GM23338 (cell line): ENCODE measurements around the gene DNAL4. TPM values are rescaled to one million over a fixed set of nuclear protein-coding genes. Genes with fewer than 3 reads are reported as not detected.

Source experiments
- ATAC-seq: fragments of 200-7000 bp; cut with Tn5 transposase; 3 replicates; pipeline ENCODE4 v1.9.1; 2020
- DNase-seq: peaks from one replicate; pipeline ENCODE4 v3.0.0-alpha.2; 2015; ENCODE audit warnings: low spot score
- H2AFZ ChIP-seq: fragments of 200-600 bp; sonication (generic); 2 replicates; pipeline ENCODE4 v1.8.0; 2016; ENCODE audit warnings: antibody characterized with exemption, mild to moderate bottlenecking, moderate library complexity
- H3F3A ChIP-seq: fragments of 200-600 bp; sonication (generic); replicated peaks from 2 replicates; pipeline ENCODE4 v1.8.0; 2017; ENCODE audit warnings: antibody characterized with exemption, mixed run types, low read depth
- H3K27ac ChIP-seq: fragments of 200-600 bp; sonication (generic); 2 replicates; pipeline ENCODE4 v1.6.1; 2016; ENCODE audit warnings: low read depth
- H3K27me3 ChIP-seq: fragments of 200-600 bp; sonication (generic); 2 replicates; pipeline ENCODE4 v1.8.0; 2016; ENCODE audit warnings: mild to moderate bottlenecking, mixed run types, moderate library complexity; ENCODE audit not compliant: insufficient read depth
- H3K36me3 ChIP-seq: fragments of 200-600 bp; sonication (generic); 2 replicates; pipeline ENCODE4 v1.8.0; 2016; ENCODE audit warnings: mild to moderate bottlenecking; ENCODE audit not compliant: insufficient read depth
- H3K4me1 ChIP-seq: fragments of 200-600 bp; sonication (generic); 2 replicates; pipeline ENCODE4 v1.8.0; 2016; ENCODE audit warnings: mild to moderate bottlenecking, moderate library complexity; ENCODE audit not compliant: insufficient read depth
- H3K4me2 ChIP-seq: fragments of 200-600 bp; sonication (generic); 2 replicates; pipeline ENCODE4 v1.7.1; 2017; ENCODE audit warnings: mixed run types
- H3K4me3 ChIP-seq: fragments of 200-600 bp; sonication (generic); 2 replicates; pipeline ENCODE4 v1.6.1; 2016; ENCODE audit warnings: mixed run types
- H3K79me2 ChIP-seq: fragments of 200-600 bp; sonication (generic); replicated peaks from 2 replicates; pipeline ENCODE4 v1.8.0; 2017; ENCODE audit warnings: mild to moderate bottlenecking; ENCODE audit not compliant: insufficient read depth
- H3K9me2 ChIP-seq: fragments of 200-600 bp; sonication (generic); 2 replicates; pipeline ENCODE4 v1.8.0; 2017; ENCODE audit not compliant: insufficient read depth
- H4K20me1 ChIP-seq: fragments of 200-600 bp; sonication (generic); replicated peaks from 2 replicates; pipeline ENCODE4 v1.8.0; 2017; ENCODE audit warnings: mild to moderate bottlenecking; ENCODE audit not compliant: insufficient read depth
- H3K27ac Mint-ChIP-seq: 2 replicates; pipeline ENCODE4 v1.8.0; 2020; ENCODE audit warnings: inconsistent platforms, mild to moderate bottlenecking, moderate library complexity, mixed read lengths
- H3K27me3 Mint-ChIP-seq: 3 replicates; pipeline ENCODE4 v1.8.0; 2022; ENCODE audit warnings: low read depth, mild to moderate bottlenecking, moderate library complexity, mixed read lengths, inconsistent platforms; ENCODE audit not compliant: insufficient read depth, poor library complexity
- H3K36me3 Mint-ChIP-seq: 3 replicates; pipeline ENCODE4 v1.8.0; 2021; ENCODE audit warnings: low read depth, mild to moderate bottlenecking, inconsistent platforms, moderate library complexity, mixed read lengths
- H3K4me1 Mint-ChIP-seq: 3 replicates; pipeline ENCODE4 v1.8.0; 2020; ENCODE audit warnings: mild to moderate bottlenecking, inconsistent platforms, mixed read lengths
- H3K4me3 Mint-ChIP-seq: 3 replicates; pipeline ENCODE4 v1.8.0; 2021; ENCODE audit warnings: moderate library complexity, mild to moderate bottlenecking, inconsistent platforms, mixed read lengths
- H3K9me3 Mint-ChIP-seq: 3 replicates; pipeline ENCODE4 v1.8.0; 2020; ENCODE audit warnings: moderate library complexity, mild to moderate bottlenecking, inconsistent platforms, mixed read lengths
- CREB1 ChIP-seq: fragments of 250-450 bp; sonication (Bioruptor Pico); IDR thresholded peaks from 2 replicates; pipeline ENCODE4 v1.5.0; 2020; ENCODE audit warnings: low read depth, mild to moderate bottlenecking, moderate library complexity
- CTCF ChIP-seq, 2 experiments: fragments of 200-600 bp in 1 of 2; sonication (generic) in 1 of 2; conservative IDR thresholded peaks; 2 replicates each; pipeline versions ENCODE4 v1.5.1 to v1.6.1; 2016 to 2017; ENCODE audit warnings: antibody characterized with exemption in 2 of 2, low read depth in 2 of 2, mild to moderate bottlenecking in 2 of 2, moderate library complexity in 1 of 2
- ETS1 ChIP-seq: IDR thresholded peaks from 2 replicates; pipeline ENCODE4 v1.6.1; 2016; ENCODE audit warnings: antibody characterized with exemption
- EZH2 ChIP-seq: fragments of 200-600 bp; sonication (generic); IDR thresholded peaks from one replicate; pipeline ENCODE4 v1.8.0; 2017; ENCODE audit warnings: antibody characterized with exemption, mild to moderate bottlenecking, low read depth; ENCODE audit not compliant: unreplicated experiment
- EZH2phosphoT487 ChIP-seq: fragments of 200-600 bp; sonication (generic); IDR thresholded peaks from one replicate; pipeline ENCODE4 v1.8.1; 2018; ENCODE audit warnings: antibody characterized with exemption; ENCODE audit not compliant: unreplicated experiment
- JUNB ChIP-seq: IDR thresholded peaks from one replicate; pipeline ENCODE4 v1.6.1; 2016; ENCODE audit warnings: antibody characterized with exemption; ENCODE audit not compliant: unreplicated experiment
- NANOG ChIP-seq: IDR thresholded peaks from 2 replicates; pipeline ENCODE4 v1.6.1; 2016; ENCODE audit warnings: antibody characterized with exemption, borderline replicate concordance
- POLR2AphosphoS5 ChIP-seq: IDR thresholded peaks from 2 replicates; pipeline ENCODE4 v1.6.1; 2016; ENCODE audit warnings: antibody characterized with exemption, low read depth
- REST ChIP-seq: IDR thresholded peaks from one replicate; pipeline ENCODE4 v1.6.1; 2018; ENCODE audit warnings: antibody characterized with exemption; ENCODE audit not compliant: unreplicated experiment
- STAT1 ChIP-seq: IDR thresholded peaks from one replicate; pipeline ENCODE4 v1.6.1; 2016; ENCODE audit warnings: antibody characterized with exemption; ENCODE audit not compliant: unreplicated experiment
- ZNF114 ChIP-seq: fragments of 250-450 bp; sonication (Bioruptor Pico); IDR thresholded peaks from 2 replicates; pipeline ENCODE4 v1.5.0; 2020; ENCODE audit warnings: mild to moderate bottlenecking, moderate library complexity
- ZNF331 ChIP-seq: fragments of 250-450 bp; sonication (Bioruptor Pico); IDR thresholded peaks from 2 replicates; pipeline ENCODE4 v1.5.0; 2020; ENCODE audit warnings: low read depth, mild to moderate bottlenecking, moderate library complexity
- ZNF462 ChIP-seq: fragments of 250-450 bp; sonication (Bioruptor Pico); IDR thresholded peaks from 2 replicates; pipeline ENCODE4 v1.5.0; 2020; ENCODE audit warnings: mild to moderate bottlenecking, moderate library complexity
- polyA plus RNA-seq: library from polyadenylated mRNA; unstranded; fragments of >200 nt; fragmentation: Nextera tagmentation; extraction: Ambion mirVana; gene quantifications from 2 replicates; pipeline ENCODE4 v1.2.1, GENCODE V29; 2016
- total RNA-seq: library from RNA; depleted of rRNA; stranded (reverse); fragments of >200 nt; shearing (Covaris generic); gene quantifications from 2 replicates; pipeline ENCODE4 v1.2.3, GENCODE V29; 2014

The DNAL4 gene
- total and polyA plus RNA-seq, 2 experiments from 2014 or later, result 9.3 to 10.0 TPM

GRCh38 chr22:38741166-38741565 lies 52.8 kb downstream of the DNAL4 start:
- Histone ChIP-seq H4K20me1 (peaks cover 4% of the 10 kb centered on the region; the same call in 1 of the 2 replicates), H3K27me3 (no peaks in the 10 kb centered on the region), H3K4me3 (no peak overlapping the region), H3K4me1 (no peaks in the 10 kb centered on the region), H2AFZ (no peak overlapping the region), H3F3A (no peaks in the 10 kb centered on the region), H3K79me2 (no peaks in the 10 kb centered on the region), H3K4me2 (no peak overlapping the region), H3K27ac (no peak overlapping the region), H3K9me2 (no peaks in the 10 kb centered on the region), H3K36me3 (no peaks in the 10 kb centered on the region)
- Mint-ChIP-seq H3K9me3 (no peaks in the 10 kb centered on the region; the same call in 2 of the 3 replicates), H3K36me3 (peaks cover 28% of the 10 kb centered on the region; the same call in 2 of the 3 replicates), H3K4me3 (no peak overlapping the region), H3K4me1 (no peaks in the 10 kb centered on the region; the same call in 1 of the 3 replicates), H3K27me3 (peaks cover 17% of the 10 kb centered on the region), H3K27ac (no peak overlapping the region)
- ATAC-seq, result no peak
- TF ChIP-seq CREB1 (CRISPR knock-in tag), result no peak
- TF ChIP-seq REST, result no peak
- TF ChIP-seq NANOG, result no peak
- TF ChIP-seq POLR2AphosphoS5, result no peak
- no peak for TF ChIP-seq JUNB
- no peak for TF ChIP-seq ETS1
- TF ChIP-seq ZNF114, result no peak
- TF ChIP-seq CTCF (conservative IDR thresholded peaks at IDR 0.05; ENCODE audit: low read depth in 2 of 2), result no peak
- no peak for TF ChIP-seq ZNF462 (CRISPR knock-in tag)
- TF ChIP-seq ZNF331 (CRISPR knock-in tag), result no peak
- no peak for TF ChIP-seq EZH2
- no peak for TF ChIP-seq EZH2phosphoT487
- TF ChIP-seq STAT1, result no peak
- DNase-seq, result no peak
